HG03460 (cell line): Measurements from ENCODE around the gene ZNF341.
"Not testable (repeated sequence)": the region's sequence is repeated elsewhere in the genome, so short reads cannot be mapped to it uniquely, and the experiment has no call there.

ENCODE experiments used
- ATAC-seq: cut with Tn5 transposase; IDR thresholded peaks from one replicate; pipeline ENCODE4 v1.9.1; 2021; ENCODE audit not compliant: unreplicated experiment

Gene ZNF341

GRCh38 chr20:33731693-33732165 lies at the start of gene ZNF341:
Gene ZNF341 (plus strand): TSS chr20:33731996. CDS start chr20:33732022, 26 bp downstream.
- peak; percentile 61 for ATAC-seq

GRCh38 chr20:33684533-33685327 lies 47.1 kb upstream of the ZNF341 start:
- ATAC-seq, result no peak

GRCh38 chr20:33685328-33686099 lies 46.3 kb upstream of the ZNF341 start:
- peak; percentile 43 for ATAC-seq

GRCh38 chr20:33686100-33686983 lies 45.5 kb upstream of the ZNF341 start, which contains the start of gene E2F1:
Gene E2F1 (minus strand): TSS chr20:33686385. CDS start chr20:33686264, 121 bp downstream.
- peak; percentile 78 for ATAC-seq

GRCh38 chr20:33686984-33687366 lies 44.8 kb upstream of the ZNF341 start:
- no peak for ATAC-seq

- ATAC-seq, result no peak
Measured at GRCh38 chr20:33687370-33687915, 44.4 kb upstream of the ZNF341 start.

GRCh38 chr20:33687993-33688937 lies 43.5 kb upstream of the ZNF341 start:
- no peak for ATAC-seq

GRCh38 chr20:33688938-33689424 lies 42.8 kb upstream of the ZNF341 start:
- no peak for ATAC-seq

- no peak for ATAC-seq
Measured at GRCh38 chr20:33689493-33689892, 42.3 kb upstream of the ZNF341 start.

GRCh38 chr20:33689973-33690372 lies 41.8 kb upstream of the ZNF341 start:
- no peak for ATAC-seq

- ATAC-seq, result no peak
Measured at GRCh38 chr20:33693289-33693688, 38.5 kb upstream of the ZNF341 start.

GRCh38 chr20:33693741-33694638 lies 37.8 kb upstream of the ZNF341 start:
- no peak for ATAC-seq

- no peak for ATAC-seq
Measured at GRCh38 chr20:33694639-33695012, 37.2 kb upstream of the ZNF341 start.

GRCh38 chr20:33696448-33696847 lies 35.3 kb upstream of the ZNF341 start:
- no peak for ATAC-seq

- no peak for ATAC-seq
Measured at GRCh38 chr20:33697129-33697528, 34.7 kb upstream of the ZNF341 start.

- ATAC-seq, result not testable (repeated sequence)
Measured at GRCh38 chr20:33698966-33699365, 32.8 kb upstream of the ZNF341 start.

GRCh38 chr20:33700696-33701441 lies 30.9 kb upstream of the ZNF341 start:
- ATAC-seq, result not testable (repeated sequence)
